ENCODE results near the gene CYBC1.

CYBC1 gene

DNA sequence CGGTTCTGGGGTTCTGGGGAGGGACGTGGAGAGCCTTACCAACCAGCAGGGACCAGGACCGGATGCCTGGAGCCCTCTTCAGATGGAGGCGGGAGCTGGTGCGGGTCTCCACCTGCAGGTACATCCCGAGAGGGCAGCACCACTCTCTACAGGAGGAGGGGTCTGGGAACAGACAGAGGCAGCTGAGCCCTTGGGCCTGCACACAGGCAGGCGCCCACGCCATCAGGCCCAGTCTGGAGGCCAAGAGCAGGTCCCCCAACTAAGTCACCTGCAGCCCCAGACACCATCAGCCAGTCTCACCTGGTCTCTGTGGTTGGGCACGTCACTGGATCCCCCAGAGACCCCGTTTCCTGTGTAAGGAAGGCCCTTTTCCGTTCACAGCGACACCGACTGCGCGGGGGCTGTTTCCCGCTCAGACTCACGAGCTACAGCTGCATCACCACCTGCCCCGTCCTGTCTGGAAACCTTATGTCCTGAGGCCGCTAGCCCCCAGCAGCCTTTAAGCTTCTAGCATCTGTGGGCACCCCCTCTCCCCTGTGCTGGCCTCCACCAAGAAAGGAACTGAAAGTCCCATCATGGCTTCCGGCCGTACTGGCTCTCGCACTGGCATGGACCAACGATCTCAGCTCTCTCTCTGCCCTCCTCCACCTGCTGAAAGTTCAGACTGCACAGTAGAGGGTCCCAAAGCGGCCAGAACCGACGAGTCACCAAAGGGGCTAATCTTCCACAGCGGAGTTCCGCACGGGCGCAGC, 1.2 kb downstream of the CYBC1 start:
- H3K27me3 ChIP-seq (ENCODE audit: low read depth), result no peaks in the 10 kb centered on the region
- H3K9me3 ChIP-seq, result 0 out of 2 replicates have a peak, but pooled peaks cover 3% of the 10 kb centered on the region
- no peak for DNase-seq (ENCODE audit: low spot score in 2 of 2)
- peak overlapping the region; percentile 78 for H3K4me3 ChIP-seq
- H3K4me1 ChIP-seq, result peaks cover 13% of the 10 kb centered on the region
- in situ Hi-C loops (cut with MboI; ENCODE audit: low sequenced_read_pairs), result no loop called here
- H3K36me3 ChIP-seq (replicated peaks), result peaks cover 8% of the 10 kb centered on the region

DNA sequence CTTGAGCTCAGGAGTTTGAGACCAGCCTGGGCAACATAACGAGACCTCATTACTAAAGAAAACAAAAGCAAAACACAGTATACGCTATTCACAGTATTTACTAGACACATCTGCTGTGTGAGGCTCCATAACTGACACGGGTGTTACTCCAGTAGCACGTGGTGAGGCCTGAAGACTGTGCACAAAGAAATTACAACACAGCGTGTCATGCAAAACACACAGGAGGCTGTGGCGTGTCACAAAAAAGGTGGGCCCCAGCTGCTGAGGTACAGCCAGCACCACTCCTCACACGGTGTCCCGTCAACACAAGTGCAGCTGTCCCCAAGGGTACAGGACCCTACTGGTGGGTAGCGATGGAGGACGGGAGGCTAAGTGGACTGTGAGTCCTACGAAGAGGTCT, 2.7 kb downstream of the CYBC1 start:
- Histone ChIP-seq H3K4me1 (peaks cover 13% of the 10 kb centered on the region), H3K9me3 (0 out of 2 replicates have a peak, but pooled peaks cover 3% of the 10 kb centered on the region), H3K27me3 (ENCODE audit: low read depth) (no peaks in the 10 kb centered on the region), H3K4me3 (no peak overlapping the region), H3K36me3 (replicated peaks) (peaks cover 9% of the 10 kb centered on the region)
- DNase-seq (ENCODE audit: low spot score in 2 of 2), result no peak
- in situ Hi-C loops (cut with MboI; ENCODE audit: low sequenced_read_pairs), result no loop called here

DNA sequence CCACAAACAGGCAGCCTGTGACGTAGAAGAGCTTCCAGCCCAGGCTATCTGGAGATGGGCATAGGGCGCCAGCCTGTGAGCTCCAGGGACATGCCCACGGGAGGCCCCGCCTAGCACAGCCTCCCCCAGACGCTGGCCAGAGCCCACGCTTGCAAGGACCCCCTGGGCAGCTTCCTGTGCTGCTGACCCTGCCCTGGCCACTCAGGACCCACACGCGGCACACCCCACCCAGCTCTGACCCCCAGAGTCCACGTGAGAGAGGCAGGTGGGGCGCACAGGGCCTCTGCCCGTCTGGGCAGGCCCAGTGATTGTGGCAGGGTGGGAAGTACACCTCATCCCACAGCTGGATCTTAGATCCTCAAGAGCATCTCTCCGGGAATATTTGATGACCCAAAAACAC, 3.9 kb downstream of the CYBC1 start:
- Histone ChIP-seq H3K4me3 (no peak overlapping the region), H3K36me3 (replicated peaks) (peaks cover 16% of the 10 kb centered on the region), H3K4me1 (peaks cover 13% of the 10 kb centered on the region), H3K27me3 (ENCODE audit: low read depth) (no peaks in the 10 kb centered on the region), H3K9me3 (0 out of 2 replicates have a peak, but pooled peaks cover 2% of the 10 kb centered on the region)
- no peak for DNase-seq (ENCODE audit: low spot score in 2 of 2)
- in situ Hi-C loops (cut with MboI; ENCODE audit: low sequenced_read_pairs), result no loop called here

GRCh38 chr17:82446124-82446523, 4.4 kb downstream of the CYBC1 start:
- Histone ChIP-seq H3K27me3 (ENCODE audit: low read depth) (no peaks in the 10 kb centered on the region), H3K36me3 (replicated peaks) (peaks cover 16% of the 10 kb centered on the region), H3K4me3 (no peak overlapping the region), H3K4me1 (peaks cover 10% of the 10 kb centered on the region), H3K9me3 (no peaks in the 10 kb centered on the region)
- no peak for DNase-seq (ENCODE audit: low spot score in 2 of 2)
- in situ Hi-C loops (cut with MboI; ENCODE audit: low sequenced_read_pairs), result no loop called here

DNA sequence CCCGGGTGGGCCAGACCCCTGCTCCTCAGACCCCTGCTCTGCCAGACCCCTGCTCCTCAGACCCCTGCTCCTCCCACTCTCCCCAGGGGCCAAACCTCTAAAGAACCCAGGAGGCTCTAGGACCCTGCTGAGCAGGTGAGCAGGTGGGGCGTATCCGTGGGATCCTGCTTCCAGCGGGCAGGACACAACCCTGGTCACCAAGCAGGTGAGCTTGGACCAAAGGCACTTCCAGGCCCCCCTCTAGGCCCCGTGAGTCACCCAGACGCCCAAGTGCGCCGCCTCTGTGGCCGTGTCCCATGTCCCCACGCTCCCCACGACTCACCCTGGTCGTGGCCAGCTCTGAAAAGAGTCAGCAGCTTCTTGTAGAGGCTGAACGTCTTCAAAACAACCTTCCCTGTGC, 5.0 kb downstream of the CYBC1 start:
- H3K9me3 ChIP-seq, result no peaks in the 10 kb centered on the region
- DNase-seq (ENCODE audit: low spot score in 2 of 2), result no peak
- no peak overlapping the region for H3K4me3 ChIP-seq
- in situ Hi-C loops (cut with MboI; ENCODE audit: low sequenced_read_pairs), result no loop called here
- peaks cover 16% of the 10 kb centered on the region for H3K36me3 ChIP-seq (replicated peaks)
- H3K27me3 ChIP-seq (ENCODE audit: low read depth), result no peaks in the 10 kb centered on the region
- H3K4me1 ChIP-seq, result peaks cover 7% of the 10 kb centered on the region

- peaks cover 13% of the 10 kb centered on the region for H3K36me3 ChIP-seq (replicated peaks)
- no peak overlapping the region for H3K4me3 ChIP-seq
- H3K27me3 ChIP-seq (ENCODE audit: low read depth), result no peaks in the 10 kb centered on the region
- no peak for DNase-seq (ENCODE audit: low spot score in 2 of 2)
- no peaks in the 10 kb centered on the region for H3K9me3 ChIP-seq
- in situ Hi-C loops (cut with MboI; ENCODE audit: low sequenced_read_pairs), result no loop called here
- peaks cover 7% of the 10 kb centered on the region for H3K4me1 ChIP-seq
Measured at GRCh38 chr17:82444941-82445521, 5.5 kb downstream of the CYBC1 start.

DNA sequence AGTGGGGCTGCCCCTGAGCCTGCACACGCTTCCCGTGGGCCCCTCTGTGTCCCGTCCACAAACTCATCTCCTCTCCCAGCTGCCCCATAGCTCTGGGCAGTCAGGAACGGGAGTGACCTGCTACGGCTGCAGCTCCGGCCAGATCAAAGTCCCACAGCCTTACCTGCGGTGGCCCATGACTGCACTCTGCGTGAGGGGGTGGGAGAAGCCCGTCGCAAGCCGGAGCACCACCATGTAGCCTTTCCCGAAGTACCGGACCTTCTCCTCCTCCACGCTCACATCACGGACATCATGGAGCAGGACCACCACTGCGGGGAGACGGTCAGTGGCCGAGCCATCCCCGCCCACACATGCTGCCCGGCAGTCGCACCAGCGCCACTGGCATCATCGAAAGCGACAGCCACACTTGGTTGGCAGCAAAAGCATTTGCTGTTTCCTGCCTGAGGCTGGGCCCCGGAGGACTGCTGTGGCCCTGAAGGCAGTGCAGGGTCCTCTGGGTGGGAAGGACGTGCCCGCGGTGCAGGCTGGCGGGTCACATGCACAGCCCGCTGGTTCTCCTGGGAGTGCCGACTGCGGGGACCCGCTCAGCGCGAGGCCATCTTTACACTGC, 6.2 kb downstream of the CYBC1 start:
- DNase-seq (ENCODE audit: low spot score in 2 of 2), result no peak
- no peak overlapping the region for H3K4me3 ChIP-seq
- in situ Hi-C loops (cut with MboI; ENCODE audit: low sequenced_read_pairs), result no loop called here
- peaks cover 13% of the 10 kb centered on the region for H3K36me3 ChIP-seq (replicated peaks)
- peaks cover 6% of the 10 kb centered on the region for H3K4me1 ChIP-seq
- no peaks in the 10 kb centered on the region for H3K9me3 ChIP-seq
- no peaks in the 10 kb centered on the region for H3K27me3 ChIP-seq (ENCODE audit: low read depth)

GRCh38 chr17:82443465-82444283, 6.9 kb downstream of the CYBC1 start:
- Histone ChIP-seq H3K27me3 (ENCODE audit: low read depth) (no peaks in the 10 kb centered on the region), H3K9me3 (no peaks in the 10 kb centered on the region), H3K4me3 (no peak overlapping the region), H3K36me3 (replicated peaks) (peaks cover 13% of the 10 kb centered on the region), H3K4me1 (no peaks in the 10 kb centered on the region)
- DNase-seq (ENCODE audit: low spot score in 2 of 2), result no peak
- in situ Hi-C loops (cut with MboI; ENCODE audit: low sequenced_read_pairs), result no loop called here

DNA sequence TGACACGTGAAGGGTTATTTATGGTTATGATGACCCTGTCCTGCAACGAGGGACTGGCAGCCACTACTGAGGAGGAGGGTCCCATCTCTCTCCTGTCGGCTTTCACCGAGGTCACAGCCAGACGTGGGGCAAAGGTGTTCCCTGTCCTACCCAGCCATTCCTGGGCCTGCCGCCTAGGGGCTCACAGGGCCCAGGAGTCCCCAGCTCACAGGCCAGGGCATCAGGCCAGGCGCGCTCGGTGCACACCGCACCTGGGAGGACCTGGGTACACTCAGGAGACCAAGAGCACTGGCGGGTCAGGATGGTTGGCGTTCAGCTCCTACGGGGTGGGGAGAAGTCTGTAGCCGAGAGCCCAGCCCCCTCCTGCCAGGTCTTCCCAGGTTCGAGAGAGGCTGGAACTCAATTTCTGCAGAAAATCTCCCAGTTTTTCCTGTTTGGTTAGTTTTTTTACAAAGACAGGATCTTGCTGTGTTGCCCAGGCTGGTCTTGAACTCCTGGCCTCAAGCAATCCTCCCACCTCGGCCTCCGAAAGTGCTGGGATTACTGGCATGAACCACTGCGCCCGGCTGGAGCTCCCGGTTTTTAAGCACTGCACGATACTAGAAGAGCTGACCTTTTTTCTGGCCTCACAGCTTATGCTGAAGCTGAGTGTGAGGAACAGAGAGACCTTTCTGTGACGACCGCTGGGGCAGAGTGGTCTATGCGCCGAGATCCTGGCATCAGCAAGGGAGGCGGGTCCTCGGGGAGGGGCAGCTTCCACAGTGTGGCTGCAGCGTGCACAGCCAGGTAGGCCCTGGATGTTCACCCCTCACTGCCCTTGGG, 7.7 kb downstream of the CYBC1 start:
- no peak for DNase-seq (ENCODE audit: low spot score in 2 of 2)
- peaks cover 13% of the 10 kb centered on the region for H3K36me3 ChIP-seq (replicated peaks)

DNA sequence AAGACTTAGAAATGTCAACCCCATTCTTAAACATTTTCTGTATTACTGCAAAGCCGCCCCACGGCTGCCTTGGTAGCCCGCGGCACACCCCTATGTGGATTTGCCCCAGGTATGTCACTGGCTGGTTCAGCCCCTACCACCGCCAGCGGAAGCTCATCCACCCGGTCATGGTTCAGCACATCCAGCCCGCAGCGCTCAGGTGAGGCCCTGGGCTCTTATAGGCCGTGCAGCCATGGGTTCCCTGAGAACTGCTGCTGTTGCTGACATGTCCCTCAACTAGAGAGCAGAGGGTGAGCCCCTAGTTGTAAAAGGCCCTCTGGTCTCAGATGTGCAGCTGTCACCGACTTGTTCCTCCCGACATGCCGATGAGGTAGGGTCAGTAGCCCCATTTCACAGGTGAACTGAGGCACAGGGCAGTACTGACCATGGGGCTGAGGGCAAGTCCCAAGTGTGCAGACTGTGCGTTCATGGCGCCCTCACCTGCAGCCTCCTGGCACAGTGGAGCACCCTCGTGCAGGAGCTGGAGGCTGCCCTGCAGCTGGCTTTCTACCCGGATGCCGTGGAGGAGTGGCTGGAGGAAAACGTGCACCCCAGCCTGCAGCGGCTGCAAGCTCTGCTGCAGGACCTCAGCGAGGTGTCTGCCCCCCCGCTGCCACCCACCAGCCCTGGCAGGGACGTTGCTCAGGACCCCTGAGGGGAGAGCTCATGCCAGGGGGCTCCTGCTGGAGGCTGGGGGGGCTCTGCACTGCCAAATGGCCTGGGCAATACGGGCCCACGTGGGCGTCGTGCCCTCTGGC, 8.7 kb downstream of the CYBC1 start:
- Histone ChIP-seq H3K36me3 (replicated peaks) (peaks cover 13% of the 10 kb centered on the region), H3K4me1 (no peaks in the 10 kb centered on the region), H3K27me3 (ENCODE audit: low read depth) (no peaks in the 10 kb centered on the region), H3K4me3 (no peak overlapping the region), H3K9me3 (no peaks in the 10 kb centered on the region)
- in situ Hi-C loops (cut with MboI; ENCODE audit: low sequenced_read_pairs), result no loop called here
- DNase-seq (ENCODE audit: low spot score in 2 of 2), result no peak

More for the DNA sequence above, 7.7 kb downstream of the CYBC1 start:
- Histone ChIP-seq H3K4me3 (no peak overlapping the region), H3K9me3 (no peaks in the 10 kb centered on the region), H3K4me1 (no peaks in the 10 kb centered on the region), H3K27me3 (ENCODE audit: low read depth) (no peaks in the 10 kb centered on the region)
- in situ Hi-C loops (cut with MboI; ENCODE audit: low sequenced_read_pairs), result no loop called here

GRCh38 chr17:82440991-82441627, 9.4 kb downstream of the CYBC1 start:
- H3K4me3 ChIP-seq, result no peak overlapping the region
- no peaks in the 10 kb centered on the region for H3K9me3 ChIP-seq
- peaks cover 13% of the 10 kb centered on the region for H3K36me3 ChIP-seq (replicated peaks)
- in situ Hi-C loops (cut with MboI; ENCODE audit: low sequenced_read_pairs), result no loop called here
- H3K27me3 ChIP-seq (ENCODE audit: low read depth), result no peaks in the 10 kb centered on the region
- DNase-seq (ENCODE audit: low spot score in 2 of 2), result no peak
- no peaks in the 10 kb centered on the region for H3K4me1 ChIP-seq

DNA sequence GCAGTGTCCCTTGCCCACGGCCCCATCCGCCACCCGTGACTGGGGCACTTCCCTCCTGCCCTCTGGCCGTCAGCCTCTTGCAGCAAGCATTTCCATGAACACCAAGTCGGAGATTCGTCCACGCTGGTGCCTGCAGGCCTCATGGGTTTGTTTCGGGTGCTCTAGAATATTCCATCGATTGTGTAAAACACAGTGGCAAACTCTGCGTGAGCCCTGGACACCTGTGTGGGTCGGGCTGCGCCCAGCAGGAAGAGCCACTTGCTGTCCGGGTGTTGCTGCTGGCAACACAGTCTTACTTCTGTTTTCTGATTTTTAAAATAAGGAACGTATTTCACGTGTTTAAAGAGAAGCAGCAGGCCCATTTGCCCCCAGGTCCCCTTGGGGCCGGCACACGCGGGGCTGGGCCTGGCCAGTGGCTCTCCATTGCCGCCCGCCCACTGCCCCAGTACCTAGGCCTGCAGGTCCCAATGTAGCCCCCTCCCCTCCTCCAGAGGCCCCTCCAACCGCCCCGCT, 10.0 kb downstream of the CYBC1 start:
- Histone ChIP-seq H3K36me3 (replicated peaks) (peaks cover 10% of the 10 kb centered on the region), H3K4me3 (no peak overlapping the region), H3K9me3 (no peaks in the 10 kb centered on the region), H3K27me3 (ENCODE audit: low read depth) (no peaks in the 10 kb centered on the region), H3K4me1 (no peaks in the 10 kb centered on the region)
- DNase-seq (ENCODE audit: low spot score in 2 of 2), result no peak
- in situ Hi-C loops (cut with MboI; ENCODE audit: low sequenced_read_pairs), result no loop called here

Data from HAP-1 (cell line).